GM12878 (cell line): Measurements from ENCODE around the gene PITPNM2.

Experiments used
- ASH2L ChIP-seq: fragments of 300-600, 200-600 bp; sonication (generic); IDR thresholded peaks from 2 replicates; pipeline ENCODE4 v1.6.1; 2017; ENCODE audit warnings: low read depth, mild to moderate bottlenecking, borderline replicate concordance
- CHD1 ChIP-seq: IDR thresholded peaks from 2 replicates; pipeline ENCODE4 v1.6.1; 2012; ENCODE audit warnings: low read depth, low read length, improper control_type of control experiment
- CREB1 ChIP-seq: IDR thresholded peaks from 2 replicates; pipeline ENCODE4 v1.6.1; 2012; ENCODE audit warnings: low read depth, mild to moderate bottlenecking, inconsistent platforms
- EP300 ChIP-seq, 2 experiments: fragments of 150-350 bp in 1 of 2; IDR thresholded peaks; 2 replicates each; pipeline ENCODE4 v1.6.1; 2011 to 2012; ENCODE audit warnings: low read depth in 2 of 2, low read length in 2 of 2, borderline replicate concordance in 1 of 2, improper control_type of control experiment in 1 of 2, inconsistent platforms in 1 of 2; ENCODE audit not compliant: control insufficient read depth in 1 of 2
- HDAC2 ChIP-seq: fragments of 200-600 bp; sonication (generic); IDR thresholded peaks from 2 replicates; pipeline ENCODE4 v1.6.1; 2017
- POLR2A ChIP-seq: IDR thresholded peaks from 2 replicates; pipeline ENCODE4 v1.6.1; 2011; ENCODE audit warnings: low read depth, mild to moderate bottlenecking, low read length
- SMARCA5 ChIP-seq: fragments of 450-650 bp; IDR thresholded peaks from 2 replicates; pipeline ENCODE4 v1.6.1; 2017; ENCODE audit warnings: mild to moderate bottlenecking
- TAF1 ChIP-seq: IDR thresholded peaks from 2 replicates; pipeline ENCODE4 v1.6.1; 2011; ENCODE audit warnings: mild to moderate bottlenecking, low read depth, low read length, borderline replicate concordance
- ZBTB40 ChIP-seq: fragments of 450-650 bp; IDR thresholded peaks from 2 replicates; pipeline ENCODE4 v1.6.1; 2016; ENCODE audit warnings: mild to moderate bottlenecking, moderate library complexity, borderline replicate concordance
- ZNF384 ChIP-seq: IDR thresholded peaks from 2 replicates; pipeline ENCODE4 v1.6.1; 2012; ENCODE audit warnings: low read depth, mild to moderate bottlenecking, low read length, improper control_type of control experiment, borderline replicate concordance
- ZNF592 ChIP-seq: fragments of 450-650 bp; IDR thresholded peaks from 2 replicates; pipeline ENCODE4 v1.6.1; 2017; ENCODE audit warnings: mild to moderate bottlenecking, moderate library complexity
- TF ChIP-seq, protein P1 (sequence below), 3 experiments: IDR thresholded peaks in 2 of 3; conservative IDR thresholded peaks in 1 of 3; 2 replicates each; pipeline ENCODE4 v1.5.1; 2011; ENCODE audit warnings: low read depth in 3 of 3, low read length in 3 of 3, mild to moderate bottlenecking in 3 of 3, control low read depth in 2 of 3, moderate library complexity in 2 of 3, inconsistent platforms in 1 of 3, mixed read lengths in 1 of 3; ENCODE audit not compliant: control insufficient read depth in 2 of 3, insufficient read depth in 1 of 3; ENCODE audit errors: extremely low read depth in 1 of 3
- TF ChIP-seq, protein P2 (sequence below): IDR thresholded peaks from 2 replicates; pipeline ENCODE4 v1.6.1; 2012; ENCODE audit warnings: low read depth, low read length, improper control_type of control experiment

DNA sequence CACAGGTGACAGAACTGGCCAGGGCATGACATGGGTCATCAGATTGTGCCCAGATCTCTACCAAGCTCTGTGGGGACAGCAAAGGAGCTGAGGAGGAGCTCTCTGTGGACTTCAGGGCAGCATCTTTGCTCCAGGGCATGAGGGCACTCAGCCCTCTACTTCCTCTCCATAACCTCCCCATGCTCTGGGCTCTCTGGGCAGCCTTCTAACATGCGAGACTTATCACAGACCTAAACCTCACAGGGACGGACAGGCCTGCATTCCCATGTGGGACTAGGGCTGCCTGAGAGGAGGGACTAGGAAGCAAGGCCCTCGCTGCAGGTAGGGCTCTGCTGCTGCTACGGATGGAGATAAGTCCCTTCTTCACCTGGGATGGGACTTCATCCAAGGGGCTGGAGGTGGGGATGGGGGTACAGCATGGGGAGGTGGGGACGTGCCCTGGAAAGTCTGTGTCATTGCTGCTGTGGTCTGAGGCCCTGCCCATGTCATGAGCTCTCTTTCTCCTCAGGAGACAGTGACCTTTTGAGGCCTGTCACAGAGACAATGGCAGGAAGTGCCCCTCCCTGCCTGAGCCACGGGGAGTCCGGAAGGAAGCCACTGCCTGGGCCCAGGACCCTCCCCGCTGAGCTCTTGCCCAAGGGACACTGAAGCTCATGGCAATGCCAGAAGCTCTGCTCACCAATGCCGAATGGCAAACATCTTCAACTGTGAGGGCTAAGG is 44.1 kb downstream of the PITPNM2 start:
- TF ChIP-seq, protein P1, sequence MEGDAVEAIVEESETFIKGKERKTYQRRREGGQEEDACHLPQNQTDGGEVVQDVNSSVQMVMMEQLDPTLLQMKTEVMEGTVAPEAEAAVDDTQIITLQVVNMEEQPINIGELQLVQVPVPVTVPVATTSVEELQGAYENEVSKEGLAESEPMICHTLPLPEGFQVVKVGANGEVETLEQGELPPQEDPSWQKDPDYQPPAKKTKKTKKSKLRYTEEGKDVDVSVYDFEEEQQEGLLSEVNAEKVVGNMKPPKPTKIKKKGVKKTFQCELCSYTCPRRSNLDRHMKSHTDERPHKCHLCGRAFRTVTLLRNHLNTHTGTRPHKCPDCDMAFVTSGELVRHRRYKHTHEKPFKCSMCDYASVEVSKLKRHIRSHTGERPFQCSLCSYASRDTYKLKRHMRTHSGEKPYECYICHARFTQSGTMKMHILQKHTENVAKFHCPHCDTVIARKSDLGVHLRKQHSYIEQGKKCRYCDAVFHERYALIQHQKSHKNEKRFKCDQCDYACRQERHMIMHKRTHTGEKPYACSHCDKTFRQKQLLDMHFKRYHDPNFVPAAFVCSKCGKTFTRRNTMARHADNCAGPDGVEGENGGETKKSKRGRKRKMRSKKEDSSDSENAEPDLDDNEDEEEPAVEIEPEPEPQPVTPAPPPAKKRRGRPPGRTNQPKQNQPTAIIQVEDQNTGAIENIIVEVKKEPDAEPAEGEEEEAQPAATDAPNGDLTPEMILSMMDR (IDR thresholded peaks at IDR 0.05 in 2 of 3, conservative IDR thresholded peaks at IDR 0.05 in 1 of 3; ENCODE audit: control insufficient read depth in 2 of 3, extremely low read depth in 1 of 3, insufficient read depth in 1 of 3, low read depth in 3 of 3, low read length in 3 of 3), result no peak
- TF ChIP-seq TAF1 (no peak), EP300 (IDR thresholded peaks at IDR 0.05; ENCODE audit: borderline replicate concordance in 1 of 2, control insufficient read depth in 1 of 2, low read depth in 2 of 2, low read length in 2 of 2) (no peak), ASH2L (no peak), ZNF592 (no peak), SMARCA5 (no peak), HDAC2 (no peak), CHD1 (no peak), ZNF384 (no peak), ZBTB40 (no peak), POLR2A (peak; percentile 63), CREB1 (no peak)
- TF ChIP-seq, protein P2, sequence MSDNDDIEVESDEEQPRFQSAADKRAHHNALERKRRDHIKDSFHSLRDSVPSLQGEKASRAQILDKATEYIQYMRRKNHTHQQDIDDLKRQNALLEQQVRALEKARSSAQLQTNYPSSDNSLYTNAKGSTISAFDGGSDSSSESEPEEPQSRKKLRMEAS, result no peak
